Keratinocyte (primary cell): Measurements from ENCODE around the gene FAM229A. TPM values are rescaled to one million over a fixed set of nuclear protein-coding genes. Genes with fewer than 3 reads are reported as not detected.

Experiments used
- DNase-seq: peaks from one replicate; pipeline ENCODE4 v3.0.0-alpha.2; 2011; ENCODE audit warnings: low read depth, missing footprints, low spot score
- FAIRE-seq: peaks from 2 replicates; lab custom pipeline; 2011; peaks lifted over from hg19 to GRCh38; lab: Jason Lieb, UNC
- H2AFZ ChIP-seq: 2 replicates; pipeline ENCODE4 v1.6.0; 2012; ENCODE audit warnings: low read length, control low read depth, inconsistent platforms; ENCODE audit not compliant: control insufficient read depth
- H3K27ac ChIP-seq: 2 replicates; pipeline ENCODE4 v1.5.1; 2011; ENCODE audit warnings: low read length; ENCODE audit not compliant: control insufficient read depth, insufficient read depth
- H3K27me3 ChIP-seq: 3 replicates; pipeline ENCODE4 v1.6.0; 2011; ENCODE audit warnings: low read length; ENCODE audit not compliant: control insufficient read depth, insufficient read depth; ENCODE audit errors: extremely low read depth
- H3K36me3 ChIP-seq, 2 experiments: 2 replicates in 1 of 2; 3 replicates in 1 of 2; pipeline ENCODE4 v1.5.1; 2011; ENCODE audit warnings: low read length in 2 of 2, mild to moderate bottlenecking in 1 of 2; ENCODE audit not compliant: control insufficient read depth in 2 of 2, insufficient read depth in 2 of 2; ENCODE audit errors: extremely low read depth in 1 of 2
- H3K4me1 ChIP-seq: 3 replicates; pipeline ENCODE4 v1.5.1; 2011; ENCODE audit warnings: low read length; ENCODE audit not compliant: control insufficient read depth, insufficient read depth; ENCODE audit errors: extremely low read depth
- H3K4me2 ChIP-seq: 3 replicates; pipeline ENCODE4 v1.6.0; 2011; ENCODE audit warnings: low read depth, low read length; ENCODE audit not compliant: control insufficient read depth, insufficient read depth; ENCODE audit errors: extremely low read depth
- H3K4me3 ChIP-seq, 3 experiments: fragments of 200-600 bp in 1 of 3; sonication (generic) in 1 of 3; 2 replicates in 2 of 3; 3 replicates in 1 of 3; pipeline ENCODE4 v1.5.1; 2011 to 2016; ENCODE audit warnings: low read length in 3 of 3, mild to moderate bottlenecking in 3 of 3, control low read depth in 2 of 3, inconsistent platforms in 1 of 3, low read depth in 1 of 3, mixed read lengths in 1 of 3, mixed run types in 1 of 3, moderate library complexity in 1 of 3; ENCODE audit not compliant: control insufficient read depth in 2 of 3, insufficient read depth in 2 of 3; ENCODE audit errors: extremely low read depth in 1 of 3
- H3K79me2 ChIP-seq: 2 replicates; pipeline ENCODE4 v1.6.0; 2012; ENCODE audit warnings: low read length; ENCODE audit not compliant: control insufficient read depth, insufficient read depth
- H3K9ac ChIP-seq: 3 replicates; pipeline ENCODE4 v1.6.0; 2011; ENCODE audit warnings: low read length; ENCODE audit not compliant: control insufficient read depth, insufficient read depth; ENCODE audit errors: extremely low read depth
- H3K9me1 ChIP-seq: 3 replicates; pipeline ENCODE4 v1.6.0; 2011; ENCODE audit warnings: low read length; ENCODE audit not compliant: control insufficient read depth, insufficient read depth; ENCODE audit errors: extremely low read depth
- H3K9me3 ChIP-seq: 2 replicates; pipeline ENCODE4 v1.5.1; 2012; ENCODE audit warnings: low read depth, low read length; ENCODE audit not compliant: control insufficient read depth
- H4K20me1 ChIP-seq: 3 replicates; pipeline ENCODE4 v1.6.0; 2011; ENCODE audit warnings: low read length; ENCODE audit not compliant: control insufficient read depth, insufficient read depth; ENCODE audit errors: extremely low read depth
- CTCF ChIP-seq, 3 experiments: IDR thresholded peaks in 1 of 3; conservative IDR thresholded peaks in 1 of 3; optimal IDR thresholded peaks in 1 of 3; 2 replicates in 2 of 3; 3 replicates in 1 of 3; pipeline versions ENCODE3 to v1.5.1; 2011; ENCODE audit warnings: low read length in 3 of 3, mild to moderate bottlenecking in 3 of 3, moderate library complexity in 2 of 3, control low read depth in 1 of 3, inconsistent platforms in 1 of 3; ENCODE audit not compliant: insufficient read depth in 2 of 3; ENCODE audit errors: extremely low read depth in 1 of 3
- EZH2 ChIP-seq: IDR thresholded peaks from one replicate; pipeline ENCODE4 v1.6.1; 2012; ENCODE audit warnings: inconsistent platforms, mild to moderate bottlenecking, low read length, moderate library complexity
- dilution Hi-C: fragments of 300-500 bp; cut with MboI; formaldehyde crosslinking; loops from one replicate; pipeline ENCODE4 v1.7.0; 2020; ENCODE audit warnings: low sequenced_read_pairs; ENCODE audit not compliant: extremely low pct_ligation_motif_present
- polyA plus RNA-seq, 5 experiments: library from polyadenylated mRNA; depleted of rRNA in 3 of 5; stranded (reverse) in 3 of 5; stranded (forward) in 1 of 5; unstranded in 1 of 5; fragments of >200 nt; gene quantifications; 1 replicate in 1 of 5; 2 replicates in 3 of 5; 3 replicates in 1 of 5; pipeline versions ENCODE4 v1.2.1 to v1.2.3, GENCODE V29; 2011 to 2012; ENCODE audit warnings: missing spikeins in 2 of 5, low read depth in 1 of 5, low replicate concordance in 1 of 5

Gene FAM229A
- polyA plus RNA-seq, 1 donor (not counting 4 experiments of a cell fraction or from before 2014, with no cell fraction given) = 1.1 TPM

- peaks cover 21% of the 10 kb centered on the region for H3K4me1 ChIP-seq
- no peaks in the 10 kb centered on the region for H3K79me2 ChIP-seq
- H3K36me3 ChIP-seq = peaks cover 0 to 4% of the 10 kb centered on the region in 2 experiments
- no peak overlapping the region for H3K9ac ChIP-seq
- H3K27me3 ChIP-seq = peaks cover 7% of the 10 kb centered on the region
- dilution Hi-C loops = no loop called here
- H3K9me3 ChIP-seq = no peaks in the 10 kb centered on the region
- TF ChIP-seq EZH2 (no peak), CTCF (optimal IDR thresholded peaks at IDR 0.05 in 1 of 3, IDR thresholded peaks at IDR 0.05 in 1 of 3, conservative IDR thresholded peaks at IDR 0.05 in 1 of 3; ENCODE audit: extremely low read depth in 1 of 3, insufficient read depth in 2 of 3, low read length in 3 of 3) (no peak)
- FAIRE-seq (no peak), DNase-seq (no peak)
- no peak overlapping the region for H3K27ac ChIP-seq
- no peaks in the 10 kb centered on the region for H3K9me1 ChIP-seq
- no peak overlapping the region for H2AFZ ChIP-seq
- H3K4me3 ChIP-seq = no peak overlapping the region
- no peaks in the 10 kb centered on the region for H4K20me1 ChIP-seq
- no peak overlapping the region for H3K4me2 ChIP-seq
Observed at GRCh38 chr1:32349211-32349708, 13.0 kb downstream of the FAM229A start.

GRCh38 chr1:32346532-32347157 lies 15.6 kb downstream of the FAM229A start:
- no peak overlapping the region for H2AFZ ChIP-seq
- dilution Hi-C loops = no loop called here
- no peaks in the 10 kb centered on the region for H4K20me1 ChIP-seq
- no peaks in the 10 kb centered on the region for H3K36me3 ChIP-seq
- H3K27me3 ChIP-seq = peaks cover 7% of the 10 kb centered on the region
- H3K4me1 ChIP-seq = peaks cover 5% of the 10 kb centered on the region
- TF ChIP-seq EZH2 (no peak), CTCF (optimal IDR thresholded peaks at IDR 0.05 in 1 of 3, IDR thresholded peaks at IDR 0.05 in 1 of 3, conservative IDR thresholded peaks at IDR 0.05 in 1 of 3; ENCODE audit: extremely low read depth in 1 of 3, insufficient read depth in 2 of 3, low read length in 3 of 3) (no peak)
- H3K79me2 ChIP-seq = no peaks in the 10 kb centered on the region
- no peak overlapping the region for H3K27ac ChIP-seq
- no peak overlapping the region for H3K9ac ChIP-seq
- H3K4me2 ChIP-seq = no peak overlapping the region
- no peak overlapping the region for H3K4me3 ChIP-seq
- H3K9me3 ChIP-seq = no peaks in the 10 kb centered on the region
- FAIRE-seq (no peak), DNase-seq (no peak)
- no peaks in the 10 kb centered on the region for H3K9me1 ChIP-seq
